ENCODE measurements around the gene CCDC92. TPM values are rescaled to one million over a fixed set of nuclear protein-coding genes. Genes with fewer than 3 reads are reported as not detected.

Gene CCDC92
- total and polyA plus RNA-seq, 2 donors (not counting 3 experiments of a cell fraction or from before 2014, with no cell fraction given), result 41.2 to 41.6 TPM

GRCh38 chr12:123979566-123979965 lies 6.9 kb upstream of the CCDC92 start:
- no peak for TF ChIP-seq JUN (IDR thresholded peaks at IDR 0.05; ENCODE audit: borderline replicate concordance, insufficient read depth, insufficient read length, low read depth)
- TF ChIP-seq EZH2 (IDR thresholded peaks at IDR 0.05; ENCODE audit: borderline replicate concordance, low read depth, low read length, severe bottlenecking), result no peak
- no peak for TF ChIP-seq FOS (IDR thresholded peaks at IDR 0.05; ENCODE audit: borderline replicate concordance, insufficient read depth, low read length)
- TF ChIP-seq CTCF (IDR thresholded peaks at IDR 0.05; ENCODE audit: extremely low read depth in 1 of 2, insufficient read depth in 1 of 2, low read depth in 1 of 2, low read length in 2 of 2), result no peak
- TF ChIP-seq POLR2A (IDR thresholded peaks at IDR 0.05; ENCODE audit: low read depth, low read length), result no peak
- TF ChIP-seq GATA2 (IDR thresholded peaks at IDR 0.05; ENCODE audit: insufficient read depth, insufficient read length, low read depth, low read length), result no peak
- no peak for TF ChIP-seq MAX (IDR thresholded peaks at IDR 0.05; ENCODE audit: insufficient read depth, insufficient read length)
- no peak for TF ChIP-seq POLR2AphosphoS5 (IDR thresholded peaks at IDR 0.05; ENCODE audit: insufficient read depth, low read depth, low read length)
- no peak for TF ChIP-seq MYC (IDR thresholded peaks at IDR 0.05; ENCODE audit: low read depth, low read length)
- no TSS peak for BruUV-seq (replicated peaks)

More at GRCh38 chr12:123979566-123979965, 6.9 kb upstream of the CCDC92 start:
- intact Hi-C loops (cut with micrococcal nuclease) (no loop called here), dilution Hi-C loops (cut with MboI; ENCODE audit: extremely low pct_ligation_motif_present, low sequenced_read_pairs) (no loop called here)
- peaks cover 9% of the 10 kb centered on the region for H3K79me2 ChIP-seq (ENCODE audit: control insufficient read depth, insufficient read depth, low read length)
- H3K9me1 ChIP-seq (replicated peaks; ENCODE audit: control insufficient read depth, extremely low read depth, insufficient read depth, low read length), result no peaks in the 10 kb centered on the region
- DNase-seq (ENCODE audit: low read depth, low spot score) (no peak), FAIRE-seq (no peak)
- ChIA-PET POLR2A (no interaction called here), CTCF (interaction anchor here (1.6 kb wide), 1 partner anchor 74 kb away, joined by 6 read pairs; no protein-coding TSS in a partner anchor)
- no peaks in the 10 kb centered on the region for H3K27me3 ChIP-seq (ENCODE audit: control insufficient read depth in 2 of 2, insufficient read depth in 2 of 2, low read length in 2 of 2)
- no peak overlapping the region for H2AFZ ChIP-seq (ENCODE audit: low read depth, low read length)
- no peaks in the 10 kb centered on the region for H3K4me1 ChIP-seq (ENCODE audit: control insufficient read depth, extremely low read depth, insufficient read depth, low read length)
- H3K9me3 ChIP-seq (replicated peaks; ENCODE audit: control insufficient read depth, insufficient read depth, low read length), result no peaks in the 10 kb centered on the region
- no peak overlapping the region for H3K9ac ChIP-seq (replicated peaks; ENCODE audit: extremely low read depth, insufficient read depth, low read length)
- no peak overlapping the region for H3K27ac ChIP-seq (ENCODE audit: insufficient read depth, low read depth, low read length)
- H3K4me2 ChIP-seq (ENCODE audit: insufficient read depth, low read length), result no peak overlapping the region
- peaks cover 0 to 11% of the 10 kb centered on the region in 2 experiments for H3K36me3 ChIP-seq (ENCODE audit: control insufficient read depth in 2 of 2, extremely low read depth in 1 of 2, insufficient read depth in 2 of 2, low read length in 2 of 2)
- H3K4me3 ChIP-seq (replicated peaks in 1 of 3; ENCODE audit: insufficient read depth in 1 of 3, low read depth in 1 of 3, low read length in 3 of 3), result no peak overlapping the region
- H4K20me1 ChIP-seq (replicated peaks; ENCODE audit: control insufficient read depth, extremely low read depth, insufficient read depth, low read length), result no peaks in the 10 kb centered on the region
